NCI-H1694 treated with DMSO at 0.1 percent for 48 hours (cell line): Measurements from ENCODE around the gene TRABD2B.

Source experiments
- DNase-seq: peaks from one replicate; lab custom pipeline; 2025; lab: John Stamatoyannopoulos, UW

The TRABD2B gene

DNA sequence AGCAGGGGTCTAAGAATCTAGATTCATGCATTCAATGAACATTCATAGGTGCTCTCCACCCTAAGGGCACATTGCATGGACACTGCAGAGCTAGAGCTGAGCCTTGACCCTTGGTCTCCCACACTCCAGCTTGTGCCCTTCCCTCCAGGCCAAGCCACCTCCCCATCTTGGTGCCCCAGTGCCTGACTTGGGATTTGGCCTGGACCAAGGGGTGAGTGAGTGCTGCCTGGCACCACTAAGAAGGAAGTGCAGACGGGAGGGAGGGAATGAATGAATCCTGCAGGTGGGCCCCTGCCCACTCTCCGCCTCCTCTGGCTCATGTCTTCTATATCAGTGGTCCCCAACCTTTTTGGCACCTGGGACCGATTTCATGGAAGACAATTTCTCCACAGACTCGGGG, 146.7 kb downstream of the TRABD2B start:
- DNase-seq, result no peak

GRCh38 chr1:47849591-47850261, 147.5 kb downstream of the TRABD2B start:
- DNase-seq, result no peak

- no peak for DNase-seq
Observed at GRCh38 chr1:47849005-47849521, 148.1 kb downstream of the TRABD2B start.

- no peak for DNase-seq
Observed at GRCh38 chr1:47847763-47848162, 149.4 kb downstream of the TRABD2B start.

- DNase-seq, result no peak
Observed at GRCh38 chr1:47844558-47844955, 152.6 kb downstream of the TRABD2B start.

GRCh38 chr1:47843781-47844557, 153.2 kb downstream of the TRABD2B start:
- DNase-seq, result no peak

- no peak for DNase-seq
Observed at GRCh38 chr1:47843059-47843458, 154.1 kb downstream of the TRABD2B start.

- DNase-seq, result no peak
Observed at GRCh38 chr1:47842228-47842919, 154.8 kb downstream of the TRABD2B start.

- no peak for DNase-seq
Observed at GRCh38 chr1:47841356-47841755, 155.8 kb downstream of the TRABD2B start.

- DNase-seq, result no peak
Observed at GRCh38 chr1:47840393-47841190, 156.6 kb downstream of the TRABD2B start.

DNA sequence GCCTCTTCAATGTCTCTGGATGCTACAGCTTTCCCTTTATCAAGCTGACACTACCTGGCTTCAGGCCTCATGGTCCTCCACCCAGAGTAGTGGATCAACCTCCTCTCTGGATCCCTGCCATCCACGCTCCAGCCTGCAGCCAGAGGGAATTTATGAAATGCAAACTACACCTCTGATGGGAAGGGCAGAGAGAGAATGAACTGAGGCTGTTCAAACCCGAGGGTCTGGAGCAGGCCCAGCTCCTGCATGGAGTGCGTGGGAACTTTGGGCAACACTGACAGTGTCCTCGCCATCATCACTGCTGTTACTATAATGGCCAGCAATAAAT, 157.8 kb downstream of the TRABD2B start:
- no peak for DNase-seq

DNA sequence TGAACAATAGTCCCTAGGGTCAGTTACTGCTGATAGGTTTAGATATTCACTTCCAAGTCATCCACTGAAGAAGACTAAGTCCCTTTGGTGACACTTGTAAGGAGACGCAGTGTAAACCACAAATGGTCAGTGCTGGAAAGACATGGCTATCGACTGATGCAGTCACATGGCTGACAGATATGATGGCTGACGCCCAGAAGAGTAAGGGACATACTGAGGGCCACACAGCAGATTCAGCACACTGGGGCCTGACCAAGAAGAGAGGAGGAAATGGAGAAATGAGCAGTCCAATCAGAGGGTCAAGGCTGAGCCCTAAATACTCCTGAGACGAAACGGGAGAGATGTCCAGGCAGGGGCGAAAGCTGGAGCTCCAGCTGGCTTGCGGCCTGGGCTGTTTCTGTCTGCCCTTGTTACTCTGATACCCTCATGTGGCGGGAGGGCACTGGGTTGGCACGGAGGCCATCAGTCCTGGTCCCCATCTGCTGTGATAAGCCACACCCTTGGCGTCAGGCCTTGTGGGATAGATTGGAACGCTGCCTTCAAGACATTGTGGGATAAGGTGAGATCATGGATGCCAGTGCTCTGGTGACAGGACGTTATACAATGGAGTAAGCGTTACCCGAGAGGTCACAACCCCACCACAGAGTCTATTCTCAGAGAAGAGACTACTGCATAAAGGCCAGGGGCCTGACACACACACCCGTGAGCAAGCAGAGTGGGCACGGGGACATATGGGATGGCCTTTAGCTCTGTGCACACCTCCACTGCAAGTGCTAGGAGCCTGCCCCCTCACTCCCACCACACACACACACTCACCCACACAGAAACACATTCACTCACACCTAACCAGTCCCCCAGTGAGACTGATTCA, 158.4 kb downstream of the TRABD2B start:
- no peak for DNase-seq

DNA sequence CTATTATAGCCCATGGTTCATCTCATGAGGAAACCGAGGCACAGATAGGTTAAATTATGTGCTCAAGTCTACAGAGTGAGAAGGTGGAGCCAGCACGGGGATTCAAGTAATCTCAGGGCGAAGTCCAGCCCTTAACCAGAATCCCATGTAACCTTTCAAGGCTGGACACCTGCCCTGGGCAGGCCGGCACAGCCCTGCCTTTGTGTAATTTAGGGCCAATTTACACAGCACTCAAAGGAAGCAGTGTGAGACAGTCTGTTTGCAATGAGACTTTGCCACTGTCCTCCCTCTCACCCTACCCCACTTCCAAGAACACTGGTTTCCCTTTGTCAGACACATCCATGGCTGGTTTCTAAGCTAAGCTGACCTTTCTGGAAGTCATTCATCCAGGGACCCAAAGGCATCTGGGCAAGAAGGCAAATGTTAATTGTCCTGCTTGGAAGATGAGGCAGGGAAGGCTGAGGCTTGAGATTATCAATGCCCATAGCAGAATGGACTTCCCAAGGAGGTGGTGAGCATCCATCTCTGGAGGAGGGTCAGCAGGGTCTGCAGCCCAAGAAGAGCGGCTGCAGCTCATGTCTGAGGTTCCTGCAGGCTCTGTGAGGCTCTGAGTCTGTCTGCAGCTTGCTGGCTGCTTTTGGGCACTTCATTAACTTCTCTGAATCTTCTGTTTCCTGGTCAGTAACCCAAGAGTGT, 159.2 kb downstream of the TRABD2B start:
- no peak for DNase-seq

- no peak for DNase-seq
Observed at GRCh38 chr1:47837056-47837830, 159.9 kb downstream of the TRABD2B start.

- no peak for DNase-seq
Observed at GRCh38 chr1:47835409-47835808, 161.8 kb downstream of the TRABD2B start.

- no peak for DNase-seq
Observed at GRCh38 chr1:47834326-47834725, 162.9 kb downstream of the TRABD2B start.

DNA sequence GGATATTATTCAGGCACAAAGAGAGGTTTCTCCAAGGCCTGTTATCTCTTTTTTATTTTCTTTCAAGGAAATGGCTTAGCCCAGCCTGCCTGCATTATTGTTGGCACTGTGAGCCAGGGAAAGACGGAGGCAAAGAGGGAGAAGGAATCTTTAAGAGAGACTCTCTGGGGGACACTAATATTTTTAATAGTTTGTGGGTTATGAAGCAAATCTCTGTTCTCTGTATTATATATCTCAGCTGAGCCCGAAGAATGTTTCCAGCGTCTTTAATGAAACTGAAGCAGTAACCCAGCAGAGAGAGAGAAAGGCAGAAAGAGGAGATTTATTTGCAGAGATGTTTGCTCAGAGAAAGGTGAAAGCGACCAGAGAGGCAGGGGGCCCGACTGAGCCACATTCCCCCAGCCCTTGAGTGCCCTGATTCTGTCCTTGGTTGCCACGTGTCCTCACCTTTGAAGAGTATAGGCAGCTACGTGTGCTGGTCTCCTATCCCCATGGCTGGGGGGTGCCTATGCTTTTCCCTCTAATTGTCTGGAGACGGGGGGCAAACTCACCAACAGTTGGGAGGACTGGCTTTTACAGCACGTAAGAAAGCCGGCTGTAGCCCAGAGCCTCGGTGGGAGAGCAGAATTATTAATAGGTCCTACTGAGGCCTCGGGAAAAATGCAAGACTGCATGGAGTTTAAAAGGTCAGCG, 166.4 kb downstream of the TRABD2B start:
- no peak for DNase-seq

GRCh38 chr1:47830021-47830420, 167.2 kb downstream of the TRABD2B start:
- DNase-seq, result no peak

- DNase-seq, result no peak
Observed at GRCh38 chr1:47828978-47829377, 168.2 kb downstream of the TRABD2B start.
